ENCODE data around the gene RILPL2.
"Not testable (repeated sequence)": the region's sequence is repeated elsewhere in the genome, so short reads cannot be mapped to it uniquely, and the experiment has no call there.

The RILPL2 gene

GRCh38 chr12:123382684-123383083, 53.8 kb downstream of the RILPL2 start:
- DNase-seq (ENCODE audit: low spot score): no peak

- DNase-seq (ENCODE audit: low spot score): no peak
Observed at GRCh38 chr12:123379391-123379790, 57.1 kb downstream of the RILPL2 start.

GRCh38 chr12:123372415-123372814, 64.1 kb downstream of the RILPL2 start:
- DNase-seq (ENCODE audit: low spot score): not testable (repeated sequence)

- not testable (repeated sequence) for DNase-seq (ENCODE audit: low spot score)
Observed at GRCh38 chr12:123371667-123372368, 64.7 kb downstream of the RILPL2 start.

- DNase-seq (ENCODE audit: low spot score): no peak
Observed at GRCh38 chr12:123369229-123369628, 67.3 kb downstream of the RILPL2 start.

- not testable (repeated sequence) for DNase-seq (ENCODE audit: low spot score)
Observed at GRCh38 chr12:123368431-123368830, 68.1 kb downstream of the RILPL2 start.

- no peak for DNase-seq (ENCODE audit: low spot score)
Observed at GRCh38 chr12:123367511-123367910, 69.0 kb downstream of the RILPL2 start.
